H1 (cell line): Measurements from ENCODE around the gene WDR90.

Experiments used
- CTCF ChIP-seq, 3 experiments: IDR thresholded peaks; 1 replicate in 2 of 3; 2 replicates in 1 of 3; pipeline versions ENCODE4 v1.5.1 to v1.6.1; 2011; ENCODE audit warnings: low read length in 3 of 3, mild to moderate bottlenecking in 3 of 3, inconsistent platforms in 2 of 3, low read depth in 1 of 3, moderate library complexity in 1 of 3; ENCODE audit not compliant: insufficient read depth in 1 of 3; ENCODE audit errors: control extremely low read depth in 1 of 3
- HDAC2 ChIP-seq, 2 experiments: fragments of 300-600 bp in 1 of 2; sonication (generic) in 1 of 2; IDR thresholded peaks; 2 replicates each; pipeline ENCODE4 v1.6.1; 2011 to 2012; ENCODE audit warnings: low read depth in 2 of 2, low read length in 2 of 2, mild to moderate bottlenecking in 2 of 2, moderate library complexity in 2 of 2, borderline replicate concordance in 1 of 2, inconsistent platforms in 1 of 2
- POU5F1 ChIP-seq: IDR thresholded peaks from 2 replicates; pipeline ENCODE4 v1.6.1; 2011; ENCODE audit warnings: low read depth, mild to moderate bottlenecking, low read length, moderate library complexity
- SIN3A ChIP-seq, 2 experiments: IDR thresholded peaks in 1 of 2; conservative IDR thresholded peaks in 1 of 2; 2 replicates each; pipeline ENCODE4 v1.6.1; 2011 to 2012; ENCODE audit warnings: low read length in 2 of 2, improper control_type of control experiment in 1 of 2, low read depth in 1 of 2, mild to moderate bottlenecking in 1 of 2
- USF2 ChIP-seq: IDR thresholded peaks from 2 replicates; pipeline ENCODE4 v1.6.1; 2011; ENCODE audit warnings: low read length, improper control_type of control experiment

- no peak; a peak in 1 of 4 replicates for TF ChIP-seq SIN3A (conservative IDR thresholded peaks at IDR 0.05 in 1 of 2, IDR thresholded peaks at IDR 0.05 in 1 of 2; ENCODE audit: low read depth in 1 of 2, low read length in 2 of 2)
- no peak for TF ChIP-seq HDAC2 (IDR thresholded peaks at IDR 0.05; ENCODE audit: borderline replicate concordance in 1 of 2, low read depth in 2 of 2, low read length in 2 of 2)
- no peak for TF ChIP-seq USF2
- no peak for TF ChIP-seq CTCF (IDR thresholded peaks at IDR 0.05; ENCODE audit: control extremely low read depth in 1 of 3, insufficient read depth in 1 of 3, low read depth in 1 of 3, low read length in 3 of 3)
- no peak for TF ChIP-seq POU5F1
These were observed 65.7 kb downstream of the WDR90 start, which contains the start of gene METRN for GRCh38 chr16:714558-715476.
